Measurements from ENCODE around the gene FAM187B.

The FAM187B gene

DNA sequence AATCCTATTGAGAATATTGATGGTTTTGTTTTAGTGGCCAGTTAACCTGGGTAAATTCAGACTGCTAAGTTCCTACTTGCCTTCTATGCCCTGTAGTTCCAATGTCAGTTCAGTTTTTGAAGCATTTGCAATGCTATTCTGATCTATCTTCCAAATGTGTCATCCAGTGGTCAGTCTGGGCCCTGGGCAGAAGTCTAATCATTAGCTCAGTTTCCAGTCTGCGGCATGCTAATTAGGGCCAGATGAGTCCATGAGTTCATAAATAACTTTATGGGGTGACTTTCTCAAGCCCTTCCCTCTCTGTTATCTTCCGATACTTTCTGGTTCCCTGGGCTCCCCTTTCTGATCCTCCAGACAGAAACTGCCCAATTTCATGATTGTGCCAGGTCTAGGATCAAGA lies 32.7 kb downstream of the FAM187B start:
- Histone ChIP-seq H3K4me3 (ENCODE audit: low read depth, low read length) (no peak overlapping the region), H3K27ac (no peak overlapping the region), H3K27me3 (replicated peaks) (no peaks in the 10 kb centered on the region), H3K36me3 (replicated peaks) (no peaks in the 10 kb centered on the region)
- TF ChIP-seq, protein P1, sequence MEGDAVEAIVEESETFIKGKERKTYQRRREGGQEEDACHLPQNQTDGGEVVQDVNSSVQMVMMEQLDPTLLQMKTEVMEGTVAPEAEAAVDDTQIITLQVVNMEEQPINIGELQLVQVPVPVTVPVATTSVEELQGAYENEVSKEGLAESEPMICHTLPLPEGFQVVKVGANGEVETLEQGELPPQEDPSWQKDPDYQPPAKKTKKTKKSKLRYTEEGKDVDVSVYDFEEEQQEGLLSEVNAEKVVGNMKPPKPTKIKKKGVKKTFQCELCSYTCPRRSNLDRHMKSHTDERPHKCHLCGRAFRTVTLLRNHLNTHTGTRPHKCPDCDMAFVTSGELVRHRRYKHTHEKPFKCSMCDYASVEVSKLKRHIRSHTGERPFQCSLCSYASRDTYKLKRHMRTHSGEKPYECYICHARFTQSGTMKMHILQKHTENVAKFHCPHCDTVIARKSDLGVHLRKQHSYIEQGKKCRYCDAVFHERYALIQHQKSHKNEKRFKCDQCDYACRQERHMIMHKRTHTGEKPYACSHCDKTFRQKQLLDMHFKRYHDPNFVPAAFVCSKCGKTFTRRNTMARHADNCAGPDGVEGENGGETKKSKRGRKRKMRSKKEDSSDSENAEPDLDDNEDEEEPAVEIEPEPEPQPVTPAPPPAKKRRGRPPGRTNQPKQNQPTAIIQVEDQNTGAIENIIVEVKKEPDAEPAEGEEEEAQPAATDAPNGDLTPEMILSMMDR (IDR thresholded peaks at IDR 0.05; ENCODE audit: low read depth, low read length, missing control alignments) = no peak
- in situ Hi-C loops (cut with HindIII; ENCODE audit: low pct_ligation_motif_present, low sequenced_read_pairs) = no loop called here
- DNase-seq = no peak

- H3K36me3 ChIP-seq (replicated peaks) = no peaks in the 10 kb centered on the region
- no peak for DNase-seq
- H3K27ac ChIP-seq = no peak overlapping the region
- no peaks in the 10 kb centered on the region for H3K27me3 ChIP-seq (replicated peaks)
- in situ Hi-C loops (cut with HindIII; ENCODE audit: low pct_ligation_motif_present, low sequenced_read_pairs) = no loop called here
- TF ChIP-seq, protein P1 (IDR thresholded peaks at IDR 0.05; ENCODE audit: low read depth, low read length, missing control alignments) = no peak
- H3K4me3 ChIP-seq (ENCODE audit: low read depth, low read length) = no peak overlapping the region
These were observed 34.2 kb downstream of the FAM187B start for GRCh38 chr19:35194012-35194984.

- TF ChIP-seq, protein P1 (IDR thresholded peaks at IDR 0.05; ENCODE audit: low read depth, low read length, missing control alignments) = no peak
- Histone ChIP-seq H3K27me3 (replicated peaks) (no peaks in the 10 kb centered on the region), H3K36me3 (replicated peaks) (no peaks in the 10 kb centered on the region), H3K27ac (no peak overlapping the region), H3K4me3 (ENCODE audit: low read depth, low read length) (no peak overlapping the region)
- in situ Hi-C loops (cut with HindIII; ENCODE audit: low pct_ligation_motif_present, low sequenced_read_pairs) = no loop called here
- no peak for DNase-seq
These were observed 43.7 kb downstream of the FAM187B start for GRCh38 chr19:35184884-35185283.

DNA sequence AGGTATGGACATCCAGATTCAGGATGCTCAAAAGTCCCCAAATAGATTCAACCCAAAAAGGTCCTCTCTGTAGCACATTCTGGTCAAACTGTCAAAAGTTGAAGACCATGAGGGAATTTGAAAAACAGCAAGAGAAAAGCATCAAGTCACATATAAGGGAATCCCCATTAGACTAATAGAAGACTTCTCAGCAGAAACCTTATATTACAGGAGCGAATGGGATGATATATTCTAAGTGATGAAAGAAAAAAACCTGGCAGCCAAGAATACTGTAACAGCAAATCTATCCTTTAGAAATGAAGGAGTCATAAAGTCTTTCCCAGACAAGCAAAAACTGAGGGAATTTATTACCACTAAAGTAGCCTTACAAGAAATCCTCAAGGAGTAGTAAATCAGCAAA lies 44.3 kb downstream of the FAM187B start:
- TF ChIP-seq, protein P1 (IDR thresholded peaks at IDR 0.05; ENCODE audit: low read depth, low read length, missing control alignments) = no peak
- H3K4me3 ChIP-seq (ENCODE audit: low read depth, low read length) = no peak overlapping the region
- no peaks in the 10 kb centered on the region for H3K27me3 ChIP-seq (replicated peaks)
- no peak overlapping the region for H3K27ac ChIP-seq
- DNase-seq = no peak
- no peaks in the 10 kb centered on the region for H3K36me3 ChIP-seq (replicated peaks)
- in situ Hi-C loops (cut with HindIII; ENCODE audit: low pct_ligation_motif_present, low sequenced_read_pairs) = no loop called here

DNA sequence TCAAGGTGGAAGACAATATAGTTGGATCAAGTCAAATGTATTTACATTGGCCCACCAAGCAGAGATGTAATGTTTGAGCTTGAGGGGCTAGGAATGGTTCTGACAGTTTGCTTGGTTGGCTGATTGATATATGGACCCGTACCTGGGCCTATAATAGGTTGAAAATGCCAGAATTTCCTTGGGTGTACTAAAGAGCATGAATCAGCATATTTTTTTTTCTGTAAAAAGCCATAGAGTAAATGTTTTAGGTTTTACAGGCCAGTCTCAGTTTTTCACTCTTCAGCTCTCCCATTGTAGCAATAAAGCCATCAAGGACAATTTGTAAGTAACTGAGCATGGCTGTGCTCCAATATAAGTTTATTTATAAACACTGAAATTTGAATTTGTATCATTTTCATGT lies 47.2 kb downstream of the FAM187B start:
- TF ChIP-seq, protein P1 (IDR thresholded peaks at IDR 0.05; ENCODE audit: low read depth, low read length, missing control alignments) = no peak
- DNase-seq = no peak
- in situ Hi-C loops (cut with HindIII; ENCODE audit: low pct_ligation_motif_present, low sequenced_read_pairs) = no loop called here

More for the DNA sequence above, 47.2 kb downstream of the FAM187B start:
- H3K36me3 ChIP-seq (replicated peaks) = no peaks in the 10 kb centered on the region
- no peaks in the 10 kb centered on the region for H3K27me3 ChIP-seq (replicated peaks)
- no peak overlapping the region for H3K4me3 ChIP-seq (ENCODE audit: low read depth, low read length)
- no peak overlapping the region for H3K27ac ChIP-seq
